RWPE1 (cell line): ENCODE data around the gene HLA-A.
A peak's percentile ranks its signal among the peaks of the same experiment; 100 is the strongest.

Source experiments
- CTCF ChIA-PET: fragments of 350-600 bp; sonication (Branson Sonifier 250); formaldehyde crosslinking; extraction: SDS; loops from one replicate; lab custom pipeline; 2021; lab: Yijun Ruan, JAX
- POLR2A ChIA-PET: fragments of 400-600 bp; formaldehyde crosslinking; extraction: SDS; loops from one replicate; lab custom pipeline; 2020; ENCODE audit warnings: antibody characterized with exemption; ENCODE audit not compliant: low non-redundant PET; lab: Yijun Ruan, JAX
- DNase-seq: peaks from one replicate; pipeline ENCODE4 v3.0.0; 2012; ENCODE audit warnings: low spot score
- H3K27ac ChIP-seq: fragments of 450-650 bp; 2 replicates; pipeline ENCODE4 v1.5.1; 2017
- TF ChIP-seq, protein P1 (sequence below): fragments of 450-650 bp; conservative IDR thresholded peaks from 2 replicates; pipeline ENCODE4 v1.5.1; 2017; ENCODE audit warnings: low read depth, mild to moderate bottlenecking

HLA-A gene

DNA sequence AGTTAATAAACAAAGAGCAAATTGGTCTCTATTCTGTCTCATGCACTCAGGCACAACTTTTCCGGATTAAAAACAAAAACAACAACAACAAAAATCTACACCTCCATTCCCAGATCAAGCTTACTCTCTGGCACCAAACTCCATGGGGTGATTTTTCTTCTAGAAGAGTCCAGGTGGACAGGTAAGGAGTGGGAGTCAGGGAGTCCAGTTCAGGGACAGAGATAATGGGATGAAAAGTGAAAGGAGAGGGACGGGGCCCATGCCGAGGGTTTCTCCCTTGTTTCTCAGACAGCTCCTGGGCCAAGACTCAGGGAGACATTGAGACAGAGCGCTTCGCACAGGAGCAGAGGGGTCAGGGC lies 437 bp upstream of the HLA-A start:
- POLR2A ChIA-PET = no interaction called here
- H3K27ac ChIP-seq = peak overlapping the region; percentile 70
- CTCF ChIA-PET = interaction anchor here (0.8 kb wide), 1 partner anchor 245 kb away, joined by 3 read pairs; no protein-coding TSS in a partner anchor
- no peak for DNase-seq
- TF ChIP-seq, protein P1, sequence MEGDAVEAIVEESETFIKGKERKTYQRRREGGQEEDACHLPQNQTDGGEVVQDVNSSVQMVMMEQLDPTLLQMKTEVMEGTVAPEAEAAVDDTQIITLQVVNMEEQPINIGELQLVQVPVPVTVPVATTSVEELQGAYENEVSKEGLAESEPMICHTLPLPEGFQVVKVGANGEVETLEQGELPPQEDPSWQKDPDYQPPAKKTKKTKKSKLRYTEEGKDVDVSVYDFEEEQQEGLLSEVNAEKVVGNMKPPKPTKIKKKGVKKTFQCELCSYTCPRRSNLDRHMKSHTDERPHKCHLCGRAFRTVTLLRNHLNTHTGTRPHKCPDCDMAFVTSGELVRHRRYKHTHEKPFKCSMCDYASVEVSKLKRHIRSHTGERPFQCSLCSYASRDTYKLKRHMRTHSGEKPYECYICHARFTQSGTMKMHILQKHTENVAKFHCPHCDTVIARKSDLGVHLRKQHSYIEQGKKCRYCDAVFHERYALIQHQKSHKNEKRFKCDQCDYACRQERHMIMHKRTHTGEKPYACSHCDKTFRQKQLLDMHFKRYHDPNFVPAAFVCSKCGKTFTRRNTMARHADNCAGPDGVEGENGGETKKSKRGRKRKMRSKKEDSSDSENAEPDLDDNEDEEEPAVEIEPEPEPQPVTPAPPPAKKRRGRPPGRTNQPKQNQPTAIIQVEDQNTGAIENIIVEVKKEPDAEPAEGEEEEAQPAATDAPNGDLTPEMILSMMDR = no peak

DNA sequence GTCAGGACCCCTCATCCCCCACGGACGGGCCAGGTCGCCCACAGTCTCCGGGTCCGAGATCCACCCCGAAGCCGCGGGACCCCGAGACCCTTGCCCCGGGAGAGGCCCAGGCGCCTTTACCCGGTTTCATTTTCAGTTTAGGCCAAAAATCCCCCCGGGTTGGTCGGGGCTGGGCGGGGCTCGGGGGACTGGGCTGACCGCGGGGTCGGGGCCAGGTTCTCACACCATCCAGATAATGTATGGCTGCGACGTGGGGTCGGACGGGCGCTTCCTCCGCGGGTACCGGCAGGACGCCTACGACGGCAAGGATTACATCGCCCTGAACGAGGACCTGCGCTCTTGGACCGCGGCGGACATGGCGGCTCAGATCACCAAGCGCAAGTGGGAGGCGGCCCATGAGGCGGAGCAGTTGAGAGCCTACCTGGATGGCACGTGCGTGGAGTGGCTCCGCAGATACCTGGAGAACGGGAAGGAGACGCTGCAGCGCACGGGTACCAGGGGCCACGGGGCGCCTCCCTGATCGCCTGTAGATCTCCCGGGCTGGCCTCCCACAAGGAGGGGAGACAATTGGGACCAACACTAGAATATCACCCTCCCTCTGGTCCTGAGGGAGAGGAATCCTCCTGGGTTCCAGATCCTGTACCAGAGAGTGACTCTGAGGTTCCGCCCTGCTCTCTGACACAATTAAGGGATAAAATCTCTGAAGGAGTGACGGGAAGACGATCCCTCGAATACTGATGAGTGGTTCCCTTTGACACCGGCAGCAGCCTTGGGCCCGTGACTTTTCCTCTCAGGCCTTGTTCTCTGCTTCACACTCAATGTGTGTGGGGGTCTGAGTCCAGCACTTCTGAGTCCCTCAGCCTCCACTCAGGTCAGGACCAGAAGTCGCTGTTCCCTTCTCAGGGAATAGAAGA lies 978 bp downstream of the HLA-A start:
- POLR2A ChIA-PET = no interaction called here
- H3K27ac ChIP-seq = peak overlapping the region; percentile 70
- TF ChIP-seq, protein P1 = no peak
- no peak for DNase-seq
- CTCF ChIA-PET = interaction anchor here (0.7 kb wide), 1 partner anchor 290 kb away, joined by 5 read pairs; no protein-coding TSS in a partner anchor

DNA sequence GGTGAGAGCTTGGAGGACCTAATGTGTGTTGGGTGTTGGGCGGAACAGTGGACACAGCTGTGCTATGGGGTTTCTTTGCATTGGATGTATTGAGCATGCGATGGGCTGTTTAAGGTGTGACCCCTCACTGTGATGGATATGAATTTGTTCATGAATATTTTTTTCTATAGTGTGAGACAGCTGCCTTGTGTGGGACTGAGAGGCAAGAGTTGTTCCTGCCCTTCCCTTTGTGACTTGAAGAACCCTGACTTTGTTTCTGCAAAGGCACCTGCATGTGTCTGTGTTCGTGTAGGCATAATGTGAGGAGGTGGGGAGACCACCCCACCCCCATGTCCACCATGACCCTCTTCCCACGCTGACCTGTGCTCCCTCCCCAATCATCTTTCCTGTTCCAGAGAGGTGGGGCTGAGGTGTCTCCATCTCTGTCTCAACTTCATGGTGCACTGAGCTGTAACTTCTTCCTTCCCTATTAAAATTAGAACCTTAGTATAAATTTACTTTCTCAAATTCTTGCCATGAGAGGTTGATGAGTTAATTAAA lies 3.0 kb downstream of the HLA-A start:
- TF ChIP-seq, protein P1 = no peak
- POLR2A ChIA-PET = interaction anchor here (0.6 kb wide), 2 partner anchors 21 to 55 kb away, joined by 3 to 6 read pairs; no protein-coding TSS in a partner anchor
- CTCF ChIA-PET = no interaction called here
- DNase-seq = no peak
- no peak overlapping the region for H3K27ac ChIP-seq

DNA sequence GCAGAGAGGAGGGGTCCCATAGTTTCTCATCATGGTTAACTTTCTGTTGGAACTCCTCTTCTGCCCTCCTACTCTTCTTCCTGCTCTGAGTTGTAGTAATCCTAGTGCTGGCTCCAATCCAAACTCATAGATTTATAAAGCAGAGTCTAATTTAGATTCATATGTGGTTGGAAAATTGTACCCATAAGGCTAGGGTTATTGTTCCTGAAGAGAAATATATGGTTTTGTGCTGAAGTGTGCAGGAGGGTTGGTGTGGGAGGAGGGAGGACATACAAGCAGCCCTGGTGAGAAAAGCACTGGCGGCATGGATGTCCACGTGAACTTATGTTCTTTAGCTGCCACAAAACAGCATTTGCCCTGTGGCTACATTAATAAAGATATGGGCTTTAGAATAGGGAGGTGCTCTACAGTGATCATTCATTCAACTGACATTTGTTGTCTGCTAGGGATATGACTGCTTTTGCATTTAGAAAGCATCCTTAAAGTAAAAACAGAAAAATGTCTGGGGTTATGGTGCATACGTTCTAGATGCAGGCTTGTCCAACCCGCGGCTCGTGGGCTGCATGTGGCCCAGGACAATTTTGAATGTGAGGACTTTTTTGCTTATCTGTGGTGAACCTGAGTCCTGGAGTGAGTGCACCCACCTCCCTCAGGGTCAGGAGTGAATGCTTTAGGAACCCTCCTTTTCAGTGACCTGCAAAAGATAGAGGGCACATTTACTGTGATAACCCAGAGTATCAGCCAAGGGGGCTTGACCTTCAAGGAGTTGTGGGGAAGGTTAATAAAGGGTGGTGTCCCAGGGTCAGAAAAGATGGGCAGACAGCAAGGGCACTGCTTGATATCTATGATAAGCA lies 4.1 kb downstream of the HLA-A start:
- DNase-seq = no peak
- ChIA-PET CTCF (no interaction called here), POLR2A (interaction anchor here (0.6 kb wide), 1 partner anchor 20 kb away, joined by 6 read pairs; no protein-coding TSS in a partner anchor)
- TF ChIP-seq, protein P1 = no peak
- no peak overlapping the region for H3K27ac ChIP-seq

DNA sequence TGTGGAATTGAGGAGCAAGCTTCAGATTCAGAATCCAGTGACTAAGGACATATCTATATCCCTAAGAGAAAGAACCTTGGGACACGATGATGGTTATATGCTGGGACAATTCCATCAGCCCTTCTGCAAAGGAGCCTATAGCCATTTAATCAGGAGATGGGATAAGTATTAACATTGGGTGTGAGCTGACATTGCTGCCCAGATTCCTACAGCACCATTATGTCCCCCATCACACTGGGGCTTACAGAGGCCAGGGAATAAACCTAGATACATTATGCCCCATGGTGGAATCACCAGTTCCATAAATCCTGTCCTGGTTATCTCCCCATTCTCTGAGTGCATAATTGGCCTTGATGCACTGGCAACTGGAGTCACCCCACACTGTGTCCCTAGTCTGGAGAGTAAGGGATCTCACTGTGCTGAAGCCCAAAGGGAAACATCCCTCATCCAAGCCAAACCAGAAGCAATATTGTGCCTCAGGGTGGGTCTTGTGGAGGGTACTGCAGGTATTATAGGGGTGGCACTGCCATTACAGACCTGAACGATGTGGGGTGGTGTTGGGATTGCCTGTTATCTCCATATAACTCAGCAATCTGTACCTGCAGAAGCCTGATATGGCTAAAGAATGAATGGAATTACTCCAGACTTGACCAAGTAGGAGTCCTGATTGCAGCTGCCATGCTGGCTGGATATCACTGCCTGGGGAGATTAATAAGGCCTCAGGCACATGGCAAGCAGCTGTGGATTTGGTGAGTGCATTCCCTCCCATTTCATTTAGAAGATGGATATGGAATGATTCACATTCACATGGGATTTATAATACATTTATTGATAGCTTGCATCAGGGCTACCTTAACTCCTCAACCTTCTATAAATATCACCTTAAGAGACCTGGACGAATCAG lies 5.0 kb downstream of the HLA-A start:
- ChIA-PET POLR2A (no interaction called here), CTCF (no interaction called here)
- DNase-seq = no peak

More for the DNA sequence above, 5.0 kb downstream of the HLA-A start:
- TF ChIP-seq, protein P1 = no peak
- no peak overlapping the region for H3K27ac ChIP-seq
